IPS-18c (cell line): Measurements from ENCODE around the gene CDT1.
A peak's percentile ranks its signal among the peaks of the same experiment; 100 is the strongest.

Experiments
- H3K4me3 ChIP-seq: 2 replicates; pipeline ENCODE4 v1.7.0; 2013; ENCODE audit warnings: low read depth, mild to moderate bottlenecking, low read length, moderate library complexity; ENCODE audit not compliant: insufficient read depth
- H3K9me3 ChIP-seq: one replicate; pipeline ENCODE4 v1.6.1; 2013; ENCODE audit warnings: mild to moderate bottlenecking, low read length, moderate library complexity; ENCODE audit not compliant: control insufficient read depth, insufficient read depth

Gene CDT1

GRCh38 chr16:88809068-88809675, 5.6 kb downstream of the CDT1 start:
- Histone ChIP-seq H3K4me3 (no peak overlapping the region), H3K9me3 (no peaks in the 10 kb centered on the region)

- H3K4me3 ChIP-seq = no peak overlapping the region
- no peaks in the 10 kb centered on the region for H3K9me3 ChIP-seq
Observed at GRCh38 chr16:88809676-88810165, 6.1 kb downstream of the CDT1 start.

- Histone ChIP-seq H3K9me3 (no peaks in the 10 kb centered on the region), H3K4me3 (peak overlapping the region; percentile 71)
Observed at GRCh38 chr16:88810166-88810911, 6.8 kb downstream of the CDT1 start.

GRCh38 chr16:88810912-88811768, 7.6 kb downstream of the CDT1 start:
- H3K4me3 ChIP-seq = peak overlapping the region; percentile 71
- H3K9me3 ChIP-seq = no peaks in the 10 kb centered on the region

- Histone ChIP-seq H3K9me3 (no peaks in the 10 kb centered on the region), H3K4me3 (peak within 1 kb of the TSS; percentile 71)
Observed at GRCh38 chr16:88811769-88812512, 8.4 kb downstream of the CDT1 start, which contains the start of gene APRT. TSS of gene APRT (minus strand) at chr16:88811928. CDS start at chr16:88811899, 29 bp downstream.

DNA sequence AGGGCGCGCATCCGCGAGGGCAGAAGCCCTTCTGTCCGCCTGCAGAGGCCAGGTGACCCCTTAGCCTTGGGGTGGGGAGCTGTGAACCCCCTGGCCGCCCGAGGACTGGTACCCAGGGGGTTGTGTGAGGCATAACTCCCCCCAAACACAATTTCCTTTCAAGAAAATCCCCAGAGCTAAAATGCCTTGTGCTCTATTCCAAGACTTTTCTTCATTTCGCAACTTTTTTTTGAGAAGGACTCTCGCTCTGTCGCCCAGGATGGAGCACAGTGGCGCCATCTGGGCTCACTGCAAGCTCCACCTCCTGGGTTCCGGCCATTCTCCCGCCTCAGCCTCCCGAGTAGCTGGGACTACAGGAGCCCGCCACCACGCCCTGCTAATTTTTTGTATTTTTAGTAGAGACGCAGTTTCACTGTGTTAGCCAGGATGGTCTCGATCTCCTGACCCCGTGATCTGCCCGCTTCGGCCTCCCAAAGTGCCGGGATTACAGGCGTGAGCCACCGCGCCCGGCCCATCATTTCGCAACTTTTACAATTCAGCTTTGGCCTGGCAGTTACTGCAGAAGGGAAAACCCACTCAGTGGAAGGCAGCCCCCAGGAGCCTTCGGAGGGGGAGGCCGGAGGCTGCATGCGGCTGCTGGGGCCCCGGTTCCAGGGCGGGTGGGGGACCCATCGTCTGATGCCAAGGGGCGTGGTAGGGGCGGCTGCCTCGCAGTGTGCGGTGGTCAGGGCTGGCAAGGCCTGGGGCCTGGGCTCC, 9.1 kb downstream of the CDT1 start:
- Histone ChIP-seq H3K9me3 (no peaks in the 10 kb centered on the region), H3K4me3 (peak overlapping the region; percentile 71; the same call in 1 of the 2 replicates)

- Histone ChIP-seq H3K9me3 (no peaks in the 10 kb centered on the region), H3K4me3 (no peak overlapping the region)
Observed at GRCh38 chr16:88813269-88814143, 9.9 kb downstream of the CDT1 start.

DNA sequence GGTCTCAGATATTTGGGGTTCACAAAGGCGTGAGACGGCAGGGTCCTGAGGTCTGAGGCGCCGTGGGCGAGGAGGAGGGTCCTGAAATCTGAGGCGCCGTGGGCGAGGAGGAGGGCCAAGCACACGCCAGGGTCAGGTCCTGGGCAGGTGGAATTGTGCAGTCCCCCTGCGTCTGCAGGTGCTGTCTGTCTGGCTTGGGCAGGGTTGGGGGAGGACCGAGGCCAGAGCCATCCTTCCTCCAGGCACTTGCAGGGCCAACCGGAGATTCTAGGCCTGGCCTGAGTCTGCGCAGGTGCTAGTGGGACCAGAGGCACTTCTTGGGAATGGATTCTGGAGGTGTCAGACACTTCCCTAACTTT, 10.5 kb downstream of the CDT1 start:
- no peaks in the 10 kb centered on the region for H3K9me3 ChIP-seq
- H3K4me3 ChIP-seq = no peak overlapping the region

DNA sequence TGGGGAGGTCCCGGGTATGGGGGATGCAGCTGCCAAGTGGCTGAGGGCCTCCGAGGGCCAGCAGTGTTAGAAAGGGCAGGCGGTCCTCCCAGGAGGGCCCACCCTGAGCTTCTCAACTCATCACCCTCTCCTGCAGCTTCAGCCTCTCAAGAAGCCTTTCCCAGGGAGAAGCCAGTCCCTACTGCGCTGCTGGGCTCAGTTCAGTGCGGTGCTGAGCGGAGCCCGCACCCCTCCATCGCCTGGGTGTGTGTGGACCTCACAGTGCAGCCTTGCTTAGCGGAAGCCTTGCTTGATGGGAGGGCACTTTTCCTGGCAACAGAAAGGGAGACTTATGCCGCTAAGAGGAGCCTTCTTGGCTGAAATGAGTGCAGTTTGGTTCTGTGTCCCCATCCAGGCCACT, 11.6 kb downstream of the CDT1 start:
- no peak overlapping the region for H3K4me3 ChIP-seq
- no peaks in the 10 kb centered on the region for H3K9me3 ChIP-seq

- H3K9me3 ChIP-seq = no peaks in the 10 kb centered on the region
- no peak overlapping the region for H3K4me3 ChIP-seq
Observed at GRCh38 chr16:88815901-88816589, 12.5 kb downstream of the CDT1 start.

DNA sequence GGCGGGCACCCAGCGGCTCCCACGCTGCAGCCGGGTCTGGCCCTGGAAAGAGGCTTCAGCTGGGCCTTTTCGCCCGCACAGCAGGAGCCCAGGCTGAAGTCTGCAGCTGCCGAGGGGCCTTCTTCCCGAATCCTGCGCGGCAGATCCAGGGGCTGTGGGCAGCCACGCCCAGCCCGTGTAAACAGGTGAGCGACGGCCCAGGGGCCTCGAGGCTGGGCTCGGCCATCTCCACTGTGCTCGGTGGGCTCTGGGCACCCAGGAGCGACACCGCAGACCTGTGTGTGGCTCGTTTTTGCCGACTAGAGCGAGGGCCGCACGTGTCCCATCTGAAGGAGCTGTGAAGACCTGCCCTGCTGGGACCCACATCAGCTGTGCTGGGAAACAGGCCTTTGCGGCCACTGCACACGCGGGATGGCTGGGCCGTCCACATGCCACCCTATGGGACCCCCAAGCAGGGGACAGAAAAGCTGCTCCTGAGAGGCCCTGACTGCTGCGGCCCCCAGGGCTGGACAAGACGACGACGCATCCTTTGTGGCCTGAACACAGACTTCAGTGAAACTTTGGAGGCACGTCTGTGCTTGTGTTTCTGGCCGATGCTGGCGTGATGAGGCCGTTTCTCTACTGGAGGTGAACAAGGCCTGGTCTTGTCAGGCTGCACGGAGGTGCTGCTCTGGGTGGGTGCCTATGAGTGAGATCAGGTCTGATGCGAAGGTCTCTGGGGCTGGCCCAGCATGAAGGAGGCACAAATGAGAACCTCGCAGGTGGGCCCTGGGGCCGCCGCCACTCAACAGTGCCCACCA, 13.3 kb downstream of the CDT1 start:
- Histone ChIP-seq H3K4me3 (no peak overlapping the region), H3K9me3 (no peaks in the 10 kb centered on the region)

DNA sequence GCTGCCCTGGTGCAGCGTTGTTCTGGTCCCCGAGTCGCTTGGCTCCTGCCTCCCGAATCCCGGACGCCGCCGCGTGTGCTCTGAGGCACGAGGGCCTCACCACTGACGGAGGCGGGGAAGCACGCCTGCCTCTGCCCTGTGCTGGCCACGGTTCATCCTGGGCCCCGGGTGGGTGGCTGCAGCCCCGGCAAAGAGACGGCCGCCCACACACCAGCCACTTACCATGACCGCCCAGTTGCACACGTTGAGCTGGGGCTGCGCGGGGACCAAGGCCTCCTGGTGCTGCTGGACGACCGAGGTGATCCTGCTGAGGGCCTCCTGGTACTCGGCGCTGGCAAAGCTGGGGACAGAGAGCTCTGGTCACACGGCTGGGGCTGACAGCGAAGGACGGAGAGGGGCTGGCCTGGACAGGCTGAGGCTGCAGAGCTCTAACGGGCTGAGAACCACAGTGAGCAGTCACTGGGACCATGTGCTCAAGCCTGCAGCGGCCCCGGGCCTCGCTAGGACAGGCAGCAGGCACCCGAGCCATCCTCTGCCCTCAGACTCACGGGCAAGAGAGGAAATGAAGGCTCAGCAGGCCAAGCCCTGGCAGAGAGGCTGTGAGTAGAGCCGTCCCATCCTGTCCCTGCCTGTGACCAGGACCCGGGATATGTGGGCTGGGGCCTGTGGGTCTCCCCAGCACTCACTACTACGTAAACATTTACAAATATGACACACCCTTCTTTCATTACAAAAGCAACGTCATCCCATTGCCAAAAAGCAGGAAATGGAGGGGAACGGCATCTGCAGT, 14.4 kb downstream of the CDT1 start:
- Histone ChIP-seq H3K4me3 (no peak overlapping the region), H3K9me3 (no peaks in the 10 kb centered on the region)

GRCh38 chr16:88818575-88818874, 14.9 kb downstream of the CDT1 start:
- H3K9me3 ChIP-seq = no peaks in the 10 kb centered on the region
- no peak overlapping the region for H3K4me3 ChIP-seq

- no peak overlapping the region for H3K4me3 ChIP-seq
- H3K9me3 ChIP-seq = no peaks in the 10 kb centered on the region
Observed at GRCh38 chr16:88819126-88819525, 15.5 kb downstream of the CDT1 start.
